Tibial nerve (tissue), 4 donors: ENCODE data around the gene USP11. TPM values are rescaled to one million over a fixed set of nuclear protein-coding genes. Genes with fewer than 3 reads are reported as not detected.

ENCODE experiments used
- DNase-seq, 2 donors: peaks; one replicate each; pipeline ENCODE4 v3.0.0-alpha.2; 2019; ENCODE audit warnings: low spot score in 2 of 2
- H3K27ac ChIP-seq, 4 donors: fragments of 200-600 bp; sonication (generic) in 3 of 4; one replicate each; pipeline ENCODE4 v1.5.1; 2017 to 2019; ENCODE audit warnings: mild to moderate bottlenecking in 1 of 4
- H3K27me3 ChIP-seq, 2 donors: fragments of 200-600 bp; sonication (generic) in 1 of 2; one replicate each; pipeline versions ENCODE4 v1.5.1 to v1.6.0; 2017 to 2019
- H3K36me3 ChIP-seq, 3 donors: fragments of 200-600 bp; sonication (generic); one replicate each; pipeline ENCODE4 v1.5.1; 2018 to 2019
- H3K4me1 ChIP-seq, 4 donors: fragments of 200-600 bp; sonication (generic) in 3 of 4; one replicate each; pipeline ENCODE4 v1.5.1; 2017 to 2019
- H3K4me3 ChIP-seq, 4 donors: fragments of 200-600 bp; sonication (generic) in 3 of 4; one replicate each; pipeline ENCODE4 v1.5.1; 2017 to 2019; ENCODE audit warnings: mild to moderate bottlenecking in 1 of 4, moderate library complexity in 1 of 4
- H3K9me3 ChIP-seq, 4 donors: fragments of 200-600 bp; sonication (generic) in 3 of 4; one replicate each; pipeline ENCODE4 v1.5.1; 2017 to 2019
- EP300 ChIP-seq, 2 donors: sonication (generic); formaldehyde crosslinking; IDR thresholded peaks; one replicate each; pipeline ENCODE4 v1.6.1; 2017; ENCODE audit warnings: antibody characterized with exemption in 2 of 2, mild to moderate bottlenecking in 1 of 2
- POLR2A ChIP-seq, 2 donors: fragments of 450-650 bp; IDR thresholded peaks; one replicate each; pipeline ENCODE4 v1.6.1; 2017; ENCODE audit warnings: antibody characterized with exemption in 2 of 2, mild to moderate bottlenecking in 2 of 2, moderate library complexity in 2 of 2
- WGBS, 2 donors: methylation state at CpG; one replicate each; pipeline ENCODE4 v1.1.5; 2018; 5-methylcytosine and 5-hydroxymethylcytosine counted together
- total RNA-seq, 4 donors: library from RNA; depleted of rRNA; stranded (reverse); fragments of >200 nt; gene quantifications; one replicate each; pipeline ENCODE4 v1.1.0, GENCODE V29; 2016
- TF ChIP-seq, protein P1 (sequence below), 5 experiments: fragments of 200-600 bp in 3 of 5; fragments of 450-650 bp in 2 of 5; sonication (generic) in 3 of 5; IDR thresholded peaks; one replicate each; pipeline ENCODE4 v1.5.1; 2016 to 2019; ENCODE audit warnings: antibody characterized with exemption in 5 of 5, mild to moderate bottlenecking in 3 of 5, moderate library complexity in 2 of 5

Gene USP11
- total RNA-seq, 4 donors from 2014 or later: 54.6 to 85.8 (median 63.9) TPM

GRCh38 chrX:47226071-47226470 is 6.7 kb upstream of the USP11 start:
- Histone ChIP-seq H3K9me3 (no peaks in the 10 kb centered on the region), H3K27ac (no peak overlapping the region), H3K27me3 (no peaks in the 10 kb centered on the region), H3K4me1 (peaks cover 0 to 7% (median 0%) of the 10 kb centered on the region in 4 donors), H3K36me3 (peaks cover 0 to 71% (median 6%) of the 10 kb centered on the region in 3 donors), H3K4me3 (no peak overlapping the region)
- DNase-seq: no peak
- WGBS, 2 donors: 88 to 93% methylated on average over 1 to 6 of the region's 6 CpGs
- TF ChIP-seq, protein P1, sequence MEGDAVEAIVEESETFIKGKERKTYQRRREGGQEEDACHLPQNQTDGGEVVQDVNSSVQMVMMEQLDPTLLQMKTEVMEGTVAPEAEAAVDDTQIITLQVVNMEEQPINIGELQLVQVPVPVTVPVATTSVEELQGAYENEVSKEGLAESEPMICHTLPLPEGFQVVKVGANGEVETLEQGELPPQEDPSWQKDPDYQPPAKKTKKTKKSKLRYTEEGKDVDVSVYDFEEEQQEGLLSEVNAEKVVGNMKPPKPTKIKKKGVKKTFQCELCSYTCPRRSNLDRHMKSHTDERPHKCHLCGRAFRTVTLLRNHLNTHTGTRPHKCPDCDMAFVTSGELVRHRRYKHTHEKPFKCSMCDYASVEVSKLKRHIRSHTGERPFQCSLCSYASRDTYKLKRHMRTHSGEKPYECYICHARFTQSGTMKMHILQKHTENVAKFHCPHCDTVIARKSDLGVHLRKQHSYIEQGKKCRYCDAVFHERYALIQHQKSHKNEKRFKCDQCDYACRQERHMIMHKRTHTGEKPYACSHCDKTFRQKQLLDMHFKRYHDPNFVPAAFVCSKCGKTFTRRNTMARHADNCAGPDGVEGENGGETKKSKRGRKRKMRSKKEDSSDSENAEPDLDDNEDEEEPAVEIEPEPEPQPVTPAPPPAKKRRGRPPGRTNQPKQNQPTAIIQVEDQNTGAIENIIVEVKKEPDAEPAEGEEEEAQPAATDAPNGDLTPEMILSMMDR (IDR thresholded peaks at IDR 0.05): no peak
- TF ChIP-seq POLR2A (IDR thresholded peaks at IDR 0.05) (no peak), EP300 (IDR thresholded peaks at IDR 0.05) (no peak)

DNA sequence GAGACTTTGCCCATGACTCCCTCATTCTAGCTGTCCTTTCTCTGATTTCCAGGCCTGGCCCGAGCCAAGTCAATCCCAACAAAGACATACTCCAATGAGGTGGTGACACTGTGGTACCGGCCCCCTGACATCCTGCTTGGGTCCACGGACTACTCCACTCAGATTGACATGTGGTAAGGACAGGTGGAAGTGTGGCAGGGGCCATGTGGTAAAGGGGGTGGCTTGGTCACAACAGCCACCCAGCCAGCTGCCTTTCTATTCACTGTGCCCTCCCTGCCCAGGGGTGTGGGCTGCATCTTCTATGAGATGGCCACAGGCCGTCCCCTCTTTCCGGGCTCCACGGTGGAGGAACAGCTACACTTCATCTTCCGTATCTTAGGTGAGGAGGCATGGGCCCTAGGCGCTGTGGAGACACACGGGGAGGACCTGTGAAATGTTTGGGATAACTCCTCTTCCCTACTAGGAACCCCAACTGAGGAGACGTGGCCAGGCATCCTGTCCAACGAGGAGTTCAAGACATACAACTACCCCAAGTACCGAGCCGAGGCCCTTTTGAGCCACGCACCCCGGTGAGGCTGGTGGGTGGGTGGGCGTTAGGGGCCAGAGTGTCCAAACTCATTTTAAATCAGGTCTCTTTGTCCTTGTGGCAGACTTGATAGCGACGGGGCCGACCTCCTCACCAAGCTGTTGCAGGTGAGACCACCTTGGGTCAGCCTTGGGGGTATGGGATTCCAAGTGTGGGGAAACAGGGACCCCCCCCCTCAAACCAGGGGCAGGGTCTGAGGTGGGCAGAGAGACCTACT is 6.1 kb upstream of the USP11 start:
- WGBS, 2 donors: 90 to 100% methylated on average over 1 to 19 of the region's 19 CpGs
- Histone ChIP-seq H3K4me1 (peaks cover 0 to under 1% (median 0%) of the 10 kb centered on the region in 4 donors), H3K36me3 (peaks cover 0 to 71% (median 6%) of the 10 kb centered on the region in 3 donors), H3K27ac (no peak overlapping the region), H3K27me3 (no peaks in the 10 kb centered on the region), H3K4me3 (no peak overlapping the region), H3K9me3 (no peaks in the 10 kb centered on the region)
- DNase-seq: no peak
- no peak for TF ChIP-seq POLR2A (IDR thresholded peaks at IDR 0.05)
- TF ChIP-seq, protein P1 (IDR thresholded peaks at IDR 0.05): no peak
- no peak for TF ChIP-seq EP300 (IDR thresholded peaks at IDR 0.05)

- TF ChIP-seq, protein P1 (IDR thresholded peaks at IDR 0.05): no peak
- TF ChIP-seq EP300 (IDR thresholded peaks at IDR 0.05) (no peak), POLR2A (IDR thresholded peaks at IDR 0.05) (no peak)
- no peak for DNase-seq
- Histone ChIP-seq H3K4me3 (no peak overlapping the region), H3K36me3 (peaks cover 0 to 71% (median 6%) of the 10 kb centered on the region in 3 donors), H3K27ac (no peak overlapping the region), H3K4me1 (no peaks in the 10 kb centered on the region), H3K9me3 (no peaks in the 10 kb centered on the region), H3K27me3 (no peaks in the 10 kb centered on the region)
- WGBS, 2 donors: 96 to 100% methylated on average over 2 to 9 of the region's 9 CpGs
Observed at GRCh38 chrX:47227334-47227583, 5.5 kb upstream of the USP11 start.

GRCh38 chrX:47228550-47229270 is 4.1 kb upstream of the USP11 start:
- Histone ChIP-seq H3K9me3 (no peaks in the 10 kb centered on the region), H3K36me3 (peaks cover 0 to 59% (median 6%) of the 10 kb centered on the region in 3 donors), H3K27ac (no peak overlapping the region), H3K27me3 (no peaks in the 10 kb centered on the region), H3K4me1 (no peaks in the 10 kb centered on the region), H3K4me3 (no peak overlapping the region)
- no peak for TF ChIP-seq POLR2A (IDR thresholded peaks at IDR 0.05)
- TF ChIP-seq, protein P1 (IDR thresholded peaks at IDR 0.05): no peak
- TF ChIP-seq EP300 (IDR thresholded peaks at IDR 0.05): no peak
- 90 to 97% methylated on average over 12 of the region's 12 CpGs for WGBS, 2 donors
- no peak for DNase-seq

DNA sequence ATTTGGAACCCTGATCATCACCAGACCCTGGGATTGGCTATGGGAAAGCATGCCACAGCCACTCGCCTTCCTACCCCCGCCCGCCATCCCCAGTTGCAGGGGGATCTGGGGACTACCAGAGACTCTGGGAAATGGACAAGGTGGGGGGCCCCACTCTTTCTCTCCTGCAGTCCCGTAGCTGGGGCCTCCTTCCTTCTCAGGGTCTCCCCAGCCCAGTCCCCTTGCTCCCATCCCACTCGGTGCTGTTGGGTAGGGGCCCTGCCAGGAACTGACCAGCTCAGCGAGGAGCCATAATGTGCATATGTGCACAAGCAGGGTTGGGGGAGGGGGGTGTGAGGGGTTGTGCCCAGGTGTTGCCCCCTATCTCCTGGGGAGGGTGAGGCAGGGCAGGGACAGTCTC is 3.4 kb upstream of the USP11 start:
- TF ChIP-seq POLR2A (IDR thresholded peaks at IDR 0.05) (no peak), EP300 (IDR thresholded peaks at IDR 0.05) (no peak)
- TF ChIP-seq, protein P1 (IDR thresholded peaks at IDR 0.05): no peak
- H3K4me1 ChIP-seq: peaks cover 0 to under 1% (median 0%) of the 10 kb centered on the region in 4 donors
- H3K4me3 ChIP-seq: no peak overlapping the region
- H3K27ac ChIP-seq: no peak overlapping the region
- no peaks in the 10 kb centered on the region for H3K27me3 ChIP-seq
- peaks cover 0 to 51% (median 6%) of the 10 kb centered on the region in 3 donors for H3K36me3 ChIP-seq
- WGBS, 2 donors: 96% methylated on average over 6 of the region's 6 CpGs; no CpG with 5 or more reads in 1 of the 2 donors
- DNase-seq: no peak
- H3K9me3 ChIP-seq: no peaks in the 10 kb centered on the region
